H1 (cell line): Measurements from ENCODE around the gene URAD. TPM values are rescaled to one million over a fixed set of nuclear protein-coding genes. Genes with fewer than 3 reads are reported as not detected.

Experiments
- CTCF ChIA-PET: fragments of 300-600 bp; sonication (Branson Sonifier 250); formaldehyde crosslinking; loops from one replicate; lab custom pipeline; 2021; ENCODE audit not compliant: partially characterized antibody; lab: Charles Lee
- POLR2A ChIA-PET: fragments of 300-600 bp; sonication (Branson Sonifier 250); formaldehyde crosslinking; loops from one replicate; lab custom pipeline; 2021; ENCODE audit warnings: inconsistent platforms; ENCODE audit not compliant: partially characterized antibody; lab: Charles Lee
- DNase-seq, 2 experiments: peaks; one replicate each; pipeline versions ENCODE4 v3.0.0 to v3.0.0-alpha.2; 2010 to 2022; ENCODE audit warnings: low spot score in 2 of 2, low read depth in 1 of 2, mixed read lengths in 1 of 2
- FAIRE-seq: peaks from 2 replicates; lab custom pipeline; 2011; peaks lifted over from hg19 to GRCh38; lab: Jason Lieb, UNC
- H2AFZ ChIP-seq: 2 replicates; pipeline ENCODE4 v1.8.1; 2012; ENCODE audit warnings: low read length, inconsistent platforms
- H2AK5ac ChIP-seq: 2 replicates; pipeline ENCODE4 v1.6.1; 2013; ENCODE audit warnings: low read depth, low read length
- H2BK120ac ChIP-seq: replicated peaks from 2 replicates; pipeline ENCODE3; 2013; ENCODE audit warnings: low read depth, low read length, inconsistent platforms
- H2BK12ac ChIP-seq: 2 replicates; pipeline ENCODE4 v1.6.1; 2013; ENCODE audit warnings: low read depth, low read length
- H2BK15ac ChIP-seq: 2 replicates; pipeline ENCODE4 v1.6.1; 2013; ENCODE audit warnings: low read length
- H2BK20ac ChIP-seq: 2 replicates; pipeline ENCODE4 v1.6.1; 2013; ENCODE audit warnings: low read length
- H2BK5ac ChIP-seq: 2 replicates; pipeline ENCODE4 v1.6.1; 2013; ENCODE audit warnings: low read depth, low read length
- H3K14ac ChIP-seq: 2 replicates; pipeline ENCODE4 v1.6.1; 2013; ENCODE audit warnings: inconsistent platforms; ENCODE audit not compliant: insufficient read length
- H3K18ac ChIP-seq: 2 replicates; pipeline ENCODE4 v1.6.1; 2013; ENCODE audit warnings: low read length; ENCODE audit errors: extremely low read depth
- H3K23ac ChIP-seq: 2 replicates; pipeline ENCODE4 v1.6.1; 2013; ENCODE audit warnings: inconsistent platforms; ENCODE audit not compliant: insufficient read length
- H3K23me2 ChIP-seq: 2 replicates; pipeline ENCODE4 v1.6.1; 2013; ENCODE audit warnings: low read depth, low read length
- H3K27ac ChIP-seq: 2 replicates; pipeline ENCODE4 v1.6.1; 2011; ENCODE audit warnings: low read depth, low read length, inconsistent platforms
- H3K27me3 ChIP-seq, 4 experiments: replicated peaks in 1 of 4; 1 replicate in 1 of 4; 2 replicates in 3 of 4; pipeline versions ENCODE4 v1.6.1 to v1.8.1; 2011 to 2013; ENCODE audit warnings: low read length in 3 of 4, mild to moderate bottlenecking in 3 of 4, inconsistent platforms in 2 of 4, mixed read lengths in 2 of 4, moderate library complexity in 1 of 4; ENCODE audit not compliant: control insufficient read depth in 3 of 4, insufficient read depth in 3 of 4; ENCODE audit errors: extremely low read depth in 1 of 4
- H3K36me3 ChIP-seq, 4 experiments: 2 replicates each; pipeline versions ENCODE4 v1.6.1 to v1.8.1; 2011 to 2013; ENCODE audit warnings: mild to moderate bottlenecking in 4 of 4, low read length in 3 of 4, moderate library complexity in 2 of 4, control low read depth in 1 of 4, inconsistent platforms in 1 of 4; ENCODE audit not compliant: insufficient read depth in 4 of 4, control insufficient read depth in 2 of 4
- H3K4ac ChIP-seq: replicated peaks from 2 replicates; pipeline ENCODE3; 2013; ENCODE audit warnings: low read length, low read depth, mixed read lengths, inconsistent platforms; ENCODE audit not compliant: insufficient read length
- H3K4me1 ChIP-seq, 4 experiments: replicated peaks in 1 of 4; 1 replicate in 1 of 4; 2 replicates in 3 of 4; pipeline versions ENCODE4 v1.6.1 to v1.8.1; 2011 to 2013; ENCODE audit warnings: low read length in 3 of 4, inconsistent platforms in 2 of 4, mixed read lengths in 1 of 4; ENCODE audit not compliant: insufficient read depth in 4 of 4, control insufficient read depth in 3 of 4
- H3K4me2 ChIP-seq, 2 experiments: 2 replicates each; pipeline versions ENCODE4 v1.6.1 to v1.8.1; 2011 to 2013; ENCODE audit warnings: low read depth in 2 of 2, low read length in 2 of 2, control low read depth in 1 of 2, inconsistent platforms in 1 of 2, mild to moderate bottlenecking in 1 of 2; ENCODE audit not compliant: insufficient read depth in 1 of 2
- H3K4me3 ChIP-seq, 4 experiments: fragments of 200-600, 300-600 bp in 1 of 4; sonication (generic), shearing (Covaris generic), sonication (Bioruptor Twin) in 1 of 4; 2 replicates each; pipeline versions ENCODE4 v1.5.1 to v1.8.1; 2011 to 2016; ENCODE audit warnings: low read length in 4 of 4, low read depth in 3 of 4, control low read depth in 2 of 4, inconsistent platforms in 2 of 4, mild to moderate bottlenecking in 2 of 4, mixed read lengths in 1 of 4, moderate library complexity in 1 of 4; ENCODE audit not compliant: insufficient read depth in 2 of 4; ENCODE audit errors: extremely low read depth in 1 of 4
- H3K56ac ChIP-seq: replicated peaks from 2 replicates; pipeline ENCODE3; 2013; ENCODE audit warnings: low read depth, mild to moderate bottlenecking, mixed read lengths, low read length, inconsistent platforms; ENCODE audit not compliant: insufficient read length
- H3K79me1 ChIP-seq: 2 replicates; pipeline ENCODE4 v1.6.1; 2013; ENCODE audit warnings: low read depth, low read length, control low read depth
- H3K79me2 ChIP-seq, 2 experiments: 2 replicates each; pipeline versions ENCODE4 v1.6.1 to v1.8.1; 2012 to 2013; ENCODE audit warnings: low read length in 2 of 2, mild to moderate bottlenecking in 2 of 2, inconsistent platforms in 1 of 2; ENCODE audit not compliant: insufficient read depth in 2 of 2, control insufficient read depth in 1 of 2
- H3K9ac ChIP-seq, 4 experiments: replicated peaks in 1 of 4; 1 replicate in 1 of 4; 2 replicates in 3 of 4; pipeline versions ENCODE4 v1.6.1 to v1.8.1; 2011 to 2013; ENCODE audit warnings: low read depth in 3 of 4, low read length in 3 of 4, control low read depth in 2 of 4, mild to moderate bottlenecking in 2 of 4, moderate library complexity in 2 of 4, inconsistent platforms in 1 of 4; ENCODE audit errors: extremely low read depth in 1 of 4
- H3K9me3 ChIP-seq, 2 experiments: 2 replicates each; pipeline versions ENCODE4 v1.6.1 to v1.8.1; 2012 to 2013; ENCODE audit warnings: mild to moderate bottlenecking in 2 of 2, moderate library complexity in 2 of 2, control low read depth in 1 of 2, inconsistent platforms in 1 of 2, low read depth in 1 of 2, low read length in 1 of 2, mixed read lengths in 1 of 2; ENCODE audit not compliant: insufficient read depth in 2 of 2
- H4K20me1 ChIP-seq, 2 experiments: replicated peaks in 1 of 2; 2 replicates each; pipeline versions ENCODE3 to v1.8.1; 2011 to 2013; ENCODE audit warnings: inconsistent platforms in 2 of 2, low read length in 2 of 2, mild to moderate bottlenecking in 1 of 2; ENCODE audit not compliant: insufficient read depth in 2 of 2, control insufficient read depth in 1 of 2
- H4K5ac ChIP-seq: 2 replicates; pipeline ENCODE4 v1.6.1; 2013; ENCODE audit warnings: low read length, low read depth, mixed read lengths, inconsistent platforms; ENCODE audit not compliant: insufficient read length
- H4K8ac ChIP-seq: 2 replicates; pipeline ENCODE4 v1.8.0; 2013; ENCODE audit warnings: mild to moderate bottlenecking, moderate library complexity, low read length, inconsistent platforms; ENCODE audit not compliant: insufficient read depth; ENCODE audit errors: extremely low read depth
- H4K91ac ChIP-seq: replicated peaks from 2 replicates; pipeline ENCODE3; 2013; ENCODE audit warnings: low read length, mixed read lengths, inconsistent platforms; ENCODE audit not compliant: insufficient read length
- BACH1 ChIP-seq: IDR thresholded peaks from 2 replicates; pipeline ENCODE4 v1.6.1; 2012; ENCODE audit warnings: low read length, improper control_type of control experiment
- CREB1 ChIP-seq: IDR thresholded peaks from 2 replicates; pipeline ENCODE4 v1.6.1; 2012; ENCODE audit warnings: inconsistent platforms
- CTBP2 ChIP-seq: IDR thresholded peaks from 2 replicates; pipeline ENCODE4 v1.7.0; 2011; ENCODE audit warnings: borderline replicate concordance, mild to moderate bottlenecking, moderate library complexity, mixed read lengths, low read length; ENCODE audit not compliant: insufficient read depth, insufficient read length
- EZH2 ChIP-seq: fragments of 200-600 bp; sonication (generic); IDR thresholded peaks from 2 replicates; pipeline ENCODE4 v1.7.1; 2012; ENCODE audit warnings: low read depth, mild to moderate bottlenecking, moderate library complexity, low read length, inconsistent platforms; ENCODE audit not compliant: severe bottlenecking
- PHF8 ChIP-seq: fragments of 200-600 bp; sonication (generic); conservative IDR thresholded peaks from 2 replicates; pipeline ENCODE4 v1.7.1; 2012; ENCODE audit warnings: low read depth, mild to moderate bottlenecking, inconsistent platforms, low read length, moderate library complexity
- POLR2A ChIP-seq, 2 experiments: IDR thresholded peaks; 1 replicate in 1 of 2; 2 replicates in 1 of 2; pipeline ENCODE4 v1.6.1; 2011; ENCODE audit warnings: low read depth in 2 of 2, low read length in 2 of 2, mild to moderate bottlenecking in 2 of 2; ENCODE audit errors: control extremely low read depth in 1 of 2
- POLR2AphosphoS5 ChIP-seq: IDR thresholded peaks from 2 replicates; pipeline ENCODE4 v1.6.1; 2011; ENCODE audit warnings: low read depth, low read length
- RXRA ChIP-seq: IDR thresholded peaks from 2 replicates; pipeline ENCODE4 v1.6.1; 2011; ENCODE audit warnings: low read depth, mild to moderate bottlenecking, low read length, moderate library complexity; ENCODE audit not compliant: insufficient read depth
- SIN3A ChIP-seq, 2 experiments: IDR thresholded peaks in 1 of 2; conservative IDR thresholded peaks in 1 of 2; 2 replicates each; pipeline ENCODE4 v1.6.1; 2011 to 2012; ENCODE audit warnings: low read length in 2 of 2, improper control_type of control experiment in 1 of 2, low read depth in 1 of 2, mild to moderate bottlenecking in 1 of 2
- SIX5 ChIP-seq: IDR thresholded peaks from 2 replicates; pipeline ENCODE4 v1.6.1; 2011; ENCODE audit warnings: mild to moderate bottlenecking, low read depth, low read length
- SP1 ChIP-seq: IDR thresholded peaks from 2 replicates; pipeline ENCODE4 v1.6.1; 2011; ENCODE audit warnings: low read depth, low read length
- YY1 ChIP-seq: IDR thresholded peaks from 2 replicates; pipeline ENCODE4 v1.6.1; 2011; ENCODE audit warnings: low read depth, mild to moderate bottlenecking, low read length
- WGBS, 2 experiments: shearing (Covaris generic) in 1 of 2; methylation state at CpG; one replicate each; pipeline versions ENCODE4 v1.1.6 to v1.1.7; 2013 to 2015; ENCODE audit warnings: low lambda C conversion rate in 2 of 2, mixed read lengths in 2 of 2, inconsistent platforms in 1 of 2, low coverage in 1 of 2, missing lambda C conversion rate in 1 of 2; ENCODE audit not compliant: insufficient replicate concordance in 2 of 2, insufficient coverage in 1 of 2, insufficient read length in 1 of 2; ENCODE audit errors: extremely low coverage in 1 of 2, missing lambda C conversion rate in 1 of 2; 5-methylcytosine and 5-hydroxymethylcytosine counted together
- polyA plus RNA-seq, 7 experiments: library from polyadenylated mRNA; depleted of rRNA in 3 of 7; stranded (reverse) in 5 of 7; unstranded in 2 of 7; fragments of >200 nt in 5 of 7; fragments of 200-250 nt in 2 of 7; gene quantifications; 1 replicate in 5 of 7; 2 replicates in 1 of 7; 4 replicates in 1 of 7; pipeline versions ENCODE4 v1.2.1 to v1.2.3, GENCODE V29; 2011 to 2013; ENCODE audit warnings: missing spikeins in 2 of 7, mixed read lengths in 2 of 7
- total RNA-seq: library from RNA; stranded (reverse); fragmentation: NEBNext Ultra II Directional; extraction: Animal tissue kit (Norgen Biotek cat#: 25700); gene quantifications from 2 replicates; pipeline ENCODE4 v1.2.1, GENCODE V29; 2021

The URAD gene
- total and polyA plus RNA-seq, 2 of the 8 experiments (the other 6 are each of a cell fraction or from before 2014, with no cell fraction given), result not detected

DNA sequence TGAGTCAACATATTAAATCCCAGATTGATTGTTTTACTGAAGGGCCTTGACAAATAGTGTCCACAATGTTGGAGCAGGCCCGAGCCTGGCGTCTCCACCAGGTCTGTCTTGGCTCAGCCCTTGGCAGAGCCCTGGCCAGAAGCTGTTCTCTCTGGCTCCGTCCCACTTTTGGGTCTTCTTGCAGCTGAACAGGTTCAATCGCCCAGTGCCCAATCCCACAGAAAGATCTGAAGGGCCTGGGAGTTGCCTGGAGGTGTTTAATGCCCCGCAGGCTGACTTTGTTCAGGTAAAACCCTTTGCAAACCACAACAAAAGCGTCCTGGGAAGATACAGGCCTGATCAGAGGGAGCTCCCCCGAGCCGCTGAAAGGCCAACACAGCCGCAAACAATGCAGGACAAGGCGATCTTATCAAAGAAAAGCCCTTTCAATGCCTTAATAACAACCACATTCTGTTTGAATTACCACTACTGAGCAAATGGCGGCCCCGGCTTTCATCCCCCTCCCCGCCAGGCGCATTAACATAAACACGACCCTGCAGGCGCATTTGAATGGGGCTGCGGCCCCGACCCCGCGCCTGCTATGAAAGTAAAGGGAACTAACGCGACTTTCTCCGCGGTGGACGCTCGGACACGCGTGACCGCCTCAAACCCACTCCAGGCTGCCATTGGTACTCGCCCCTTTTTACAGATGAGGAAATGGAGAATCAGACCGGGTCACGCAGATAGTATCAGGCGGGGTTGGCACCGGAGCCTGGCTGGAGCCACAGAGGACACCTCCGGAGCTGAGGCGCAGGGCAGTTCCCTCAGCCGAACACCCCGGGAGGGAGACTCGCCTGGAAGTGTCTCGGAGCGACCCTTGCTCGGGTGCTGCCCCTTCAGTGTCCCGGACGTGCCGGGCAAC is 22.5 kb downstream of the URAD start:
- CTCF ChIA-PET, result interaction anchor here (1.4 to 19.7 kb wide), 7 partner anchors 11 to 144 kb away, joined by 3 to 283 read pairs (median 6); partner anchors contain the start of genes CDX2 and URAD
- peak; percentile 81 to 91 for DNase-seq
- no peak overlapping the region for H3K27ac ChIP-seq
- TF ChIP-seq PHF8, result no peak
- peak; percentile 78 for TF ChIP-seq YY1
- no peak for TF ChIP-seq EZH2
- TF ChIP-seq RXRA, result no peak
- TF ChIP-seq CTBP2, result peak; percentile 99
- no peak for TF ChIP-seq POLR2AphosphoS5
- peak; percentile 71 for TF ChIP-seq BACH1
- TF ChIP-seq SIN3A (conservative IDR thresholded peaks at IDR 0.05 in 1 of 2, IDR thresholded peaks at IDR 0.05 in 1 of 2; ENCODE audit: low read depth in 1 of 2, low read length in 2 of 2), result no peak; a peak in 1 of 4 replicates
- no peak for TF ChIP-seq POLR2A (IDR thresholded peaks at IDR 0.05; ENCODE audit: control extremely low read depth in 1 of 2, low read depth in 2 of 2, low read length in 2 of 2)
- TF ChIP-seq SIX5, result no peak
- no peak for TF ChIP-seq CREB1
- peak; percentile 69; the same call in 1 of the 2 replicates for TF ChIP-seq SP1

More for the DNA sequence above, 22.5 kb downstream of the URAD start:
- Histone ChIP-seq H4K20me1 (peaks cover 24 to 42% of the 10 kb centered on the region in 2 experiments), H4K5ac (no peak overlapping the region), H3K79me1 (no peaks in the 10 kb centered on the region), H3K79me2 (no peaks in the 10 kb centered on the region), H2BK120ac (no peak overlapping the region), H2BK20ac (no peak overlapping the region), H3K9me3 (no peaks in the 10 kb centered on the region), H2AK5ac (no peak overlapping the region), H2AFZ (no peak overlapping the region), H3K36me3 (peaks cover 0 to 12% (median 0%) of the 10 kb centered on the region in 4 experiments; a peak in 1 of 8 replicates), H3K18ac (no peak overlapping the region), H3K4me3 (peak overlapping the region in 1 of 4 experiments; percentile 29; a peak in 2 of 8 replicates), H4K91ac (no peak overlapping the region), H3K27me3 (peaks cover 91 to 100% (median 97%) of the 10 kb centered on the region in 4 experiments), H3K23ac (no peak overlapping the region), H4K8ac (no peak overlapping the region), H3K4me1 (peaks cover 15 to 57% (median 35%) of the 10 kb centered on the region in 4 experiments), H2BK15ac (no peak overlapping the region), H2BK12ac (no peak overlapping the region), H3K23me2 (peaks cover 5% of the 10 kb centered on the region; the same call in 1 of the 2 replicates), H2BK5ac (no peak overlapping the region; the same call in 1 of the 2 replicates), H3K4ac (no peak overlapping the region), H3K14ac (no peak overlapping the region), H3K4me2 (peak overlapping the region; percentile 10 to 53; a peak in 3 of 4 replicates), H3K56ac (no peak overlapping the region), H3K9ac (no peak overlapping the region)
- POLR2A ChIA-PET, result interaction anchor here (1.2 to 5.6 kb wide), 4 partner anchors 12 to 44 kb away, joined by 3 to 31 read pairs (median 6); no protein-coding TSS in a partner anchor
- FAIRE-seq, result peak; percentile 93
- WGBS, 2 experiments, result 2% methylated on average over 38 of the region's 45 CpGs; no CpG with 5 or more reads in 1 of the 2 experiments
